BLaER1 (cell line): ENCODE results near the gene FZD10.

Source experiments
- H3K27ac ChIP-seq: shearing (Covaris generic); formaldehyde crosslinking; 2 replicates; pipeline ENCODE4 v1.8.1; 2022
- H3K27me3 ChIP-seq: shearing (Covaris generic); formaldehyde crosslinking; 2 replicates; pipeline ENCODE4 v1.8.1; 2022
- H3K36me3 ChIP-seq: shearing (Covaris generic); formaldehyde crosslinking; 2 replicates; pipeline ENCODE4 v1.8.1; 2022
- H3K4me1 ChIP-seq: shearing (Covaris generic); formaldehyde crosslinking; 2 replicates; pipeline ENCODE4 v1.8.1; 2022
- H3K4me2 ChIP-seq: shearing (Covaris generic); formaldehyde crosslinking; 2 replicates; pipeline ENCODE4 v1.8.1; 2022
- H3K4me3 ChIP-seq: shearing (Covaris generic); formaldehyde crosslinking; 2 replicates; pipeline ENCODE4 v1.8.1; 2022
- H3K9ac ChIP-seq: shearing (Covaris generic); formaldehyde crosslinking; 2 replicates; pipeline ENCODE4 v1.8.1; 2022
- H3K9me3 ChIP-seq: shearing (Covaris generic); formaldehyde crosslinking; 2 replicates; pipeline ENCODE4 v1.8.1; 2022
- H4K20me1 ChIP-seq: shearing (Covaris generic); formaldehyde crosslinking; 2 replicates; pipeline ENCODE4 v1.8.1; 2022
- Cebpa-rat ChIP-seq: shearing (Covaris generic); IDR thresholded peaks from 2 replicates; pipeline ENCODE4 v1.8.1; 2022

Gene FZD10

DNA sequence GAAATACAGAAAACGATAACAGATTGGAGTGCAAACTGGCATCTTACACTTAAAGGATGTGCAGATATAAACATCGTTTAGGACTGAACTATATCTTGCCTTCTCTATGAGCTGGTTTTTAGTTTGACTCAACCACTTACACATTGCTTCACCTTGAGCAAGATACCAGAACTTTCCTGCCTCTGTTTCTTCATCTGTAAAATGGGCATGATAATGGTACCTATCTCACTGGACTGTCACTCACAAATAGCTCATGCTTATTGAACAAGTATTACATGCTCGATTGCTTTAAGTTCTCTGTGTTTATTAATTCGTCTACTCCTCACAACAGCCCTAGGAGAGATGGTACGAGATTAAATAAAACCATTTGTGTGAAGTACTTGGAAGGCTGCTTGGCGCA, 7.7 kb downstream of the FZD10 start:
- peaks cover 46% of the 10 kb centered on the region for H4K20me1 ChIP-seq
- no peaks in the 10 kb centered on the region for H3K9me3 ChIP-seq
- no peak overlapping the region for H3K9ac ChIP-seq
- no peak overlapping the region for H3K4me2 ChIP-seq
- H3K4me3 ChIP-seq, result no peak overlapping the region
- TF ChIP-seq Cebpa-rat, result no peak
- H3K27me3 ChIP-seq, result peaks cover 83% of the 10 kb centered on the region
- H3K4me1 ChIP-seq, result peaks cover 12% of the 10 kb centered on the region
- H3K36me3 ChIP-seq, result no peaks in the 10 kb centered on the region
- no peak overlapping the region for H3K27ac ChIP-seq

DNA sequence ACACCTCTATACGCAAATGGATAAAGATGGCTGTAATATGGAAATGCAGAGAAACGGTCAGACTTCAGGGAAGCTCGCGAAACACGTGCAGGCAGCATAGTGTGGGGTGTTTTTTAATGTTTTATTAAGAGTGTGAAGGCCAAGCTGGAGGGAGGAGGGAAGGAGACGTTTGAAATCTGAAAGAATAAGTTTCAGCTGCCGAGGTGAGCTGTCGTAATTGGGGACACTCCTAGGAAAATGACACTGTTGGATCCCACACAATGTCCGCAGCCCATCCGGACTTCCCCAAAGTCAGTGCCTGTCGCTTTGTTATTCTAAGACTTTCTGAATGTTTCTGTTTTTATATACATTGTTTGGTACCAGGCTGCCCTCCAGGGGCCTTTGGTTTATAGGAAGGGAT, 8.3 kb downstream of the FZD10 start:
- no peaks in the 10 kb centered on the region for H3K36me3 ChIP-seq
- H3K9me3 ChIP-seq, result no peaks in the 10 kb centered on the region
- peaks cover 12% of the 10 kb centered on the region for H3K4me1 ChIP-seq
- H3K4me2 ChIP-seq, result no peak overlapping the region
- peaks cover 39% of the 10 kb centered on the region; the same call in 1 of the 2 replicates for H4K20me1 ChIP-seq
- no peak for TF ChIP-seq Cebpa-rat
- H3K4me3 ChIP-seq, result no peak overlapping the region
- peaks cover 76% of the 10 kb centered on the region for H3K27me3 ChIP-seq
- no peak overlapping the region for H3K9ac ChIP-seq
- H3K27ac ChIP-seq, result no peak overlapping the region

DNA sequence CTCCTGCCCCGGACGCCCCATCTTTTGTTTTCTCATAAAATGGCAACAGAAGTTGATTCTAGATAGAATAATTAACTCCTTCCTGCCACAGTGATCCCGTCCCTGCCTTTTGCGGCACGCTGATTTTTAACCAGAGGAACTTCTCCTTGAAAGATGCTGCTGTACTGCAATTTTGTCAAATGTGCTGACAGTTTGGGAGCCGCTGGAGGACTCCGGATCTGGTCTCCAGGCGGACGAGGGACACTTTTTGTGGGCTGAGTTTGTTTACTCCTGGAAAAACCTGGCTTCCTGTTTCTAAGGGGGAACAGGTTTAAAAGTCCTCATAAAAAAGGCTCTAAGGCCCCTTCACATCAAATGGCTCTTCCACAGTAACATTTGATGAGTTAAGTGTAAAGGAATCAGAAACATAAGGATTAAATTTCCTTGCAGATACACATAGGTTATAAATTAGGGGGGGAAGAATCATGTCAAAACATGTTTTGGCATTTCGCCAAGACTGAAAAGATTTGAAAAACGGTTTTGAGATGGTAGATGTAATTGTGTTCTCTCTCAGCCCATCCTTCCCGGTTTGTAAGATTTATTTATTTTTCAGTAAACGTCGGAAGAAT, 15.5 kb downstream of the FZD10 start:
- no peak overlapping the region for H3K27ac ChIP-seq
- H3K4me1 ChIP-seq, result no peaks in the 10 kb centered on the region
- no peak overlapping the region for H3K4me2 ChIP-seq
- no peak overlapping the region for H3K4me3 ChIP-seq
- H3K9ac ChIP-seq, result no peak overlapping the region
- 0 out of 2 replicates have a peak, but pooled peaks cover 11% of the 10 kb centered on the region for H3K27me3 ChIP-seq
- no peaks in the 10 kb centered on the region for H3K36me3 ChIP-seq
- peaks cover 5% of the 10 kb centered on the region; the same call in 1 of the 2 replicates for H3K9me3 ChIP-seq
- TF ChIP-seq Cebpa-rat, result no peak
- no peaks in the 10 kb centered on the region for H4K20me1 ChIP-seq

DNA sequence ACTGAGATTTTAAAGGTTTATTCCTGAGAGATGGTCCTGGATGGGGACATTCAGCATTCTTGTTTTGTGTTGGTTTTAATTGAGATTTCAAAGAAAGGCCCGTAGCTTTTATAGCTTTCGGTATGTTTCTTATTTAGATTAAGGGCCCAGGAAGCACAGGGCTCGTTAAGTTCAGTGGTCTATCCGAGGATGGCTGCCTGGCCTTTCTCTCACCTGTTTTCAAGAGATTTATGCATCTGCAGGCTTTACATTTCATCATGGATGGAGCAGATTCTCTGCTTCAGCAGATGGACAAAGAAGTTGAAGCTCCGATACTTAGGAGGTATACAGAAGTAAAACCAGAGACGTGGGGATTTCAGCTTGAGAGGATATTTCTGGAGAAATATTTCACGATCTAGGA, 16.0 kb downstream of the FZD10 start:
- H3K4me2 ChIP-seq, result no peak overlapping the region
- H3K36me3 ChIP-seq, result no peaks in the 10 kb centered on the region
- H3K27me3 ChIP-seq, result 0 out of 2 replicates have a peak, but pooled peaks cover 6% of the 10 kb centered on the region
- no peaks in the 10 kb centered on the region for H3K4me1 ChIP-seq
- no peak overlapping the region for H3K4me3 ChIP-seq
- TF ChIP-seq Cebpa-rat, result no peak
- peaks cover 5% of the 10 kb centered on the region; the same call in 1 of the 2 replicates for H3K9me3 ChIP-seq
- H3K9ac ChIP-seq, result no peak overlapping the region
- no peak overlapping the region for H3K27ac ChIP-seq
- no peaks in the 10 kb centered on the region for H4K20me1 ChIP-seq

DNA sequence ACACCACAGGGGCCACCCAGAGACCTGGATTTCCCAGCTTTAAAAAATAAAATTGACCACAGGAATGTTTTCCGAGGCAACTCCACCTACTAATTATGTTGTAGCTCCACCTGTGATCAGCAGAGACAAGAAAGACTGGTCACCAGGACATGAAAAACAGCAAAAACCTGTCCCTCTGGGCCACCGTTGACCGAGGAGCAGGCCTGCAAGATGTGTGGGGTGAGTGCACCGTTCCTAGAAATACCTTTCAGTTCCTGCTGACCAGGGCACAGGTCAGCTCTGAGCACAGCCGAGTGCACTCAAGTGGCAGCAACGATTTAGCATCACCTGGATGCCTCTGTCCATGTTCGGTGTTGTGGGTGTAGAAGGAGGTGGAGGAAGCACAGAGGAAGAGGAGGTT, 16.9 kb downstream of the FZD10 start:
- Histone ChIP-seq H3K4me1 (no peaks in the 10 kb centered on the region), H3K9me3 (peaks cover 5% of the 10 kb centered on the region; the same call in 1 of the 2 replicates), H3K36me3 (no peaks in the 10 kb centered on the region), H3K9ac (no peak overlapping the region), H3K4me3 (no peak overlapping the region), H3K27me3 (0 out of 2 replicates have a peak, but pooled peaks cover 6% of the 10 kb centered on the region), H3K4me2 (no peak overlapping the region), H3K27ac (no peak overlapping the region), H4K20me1 (no peaks in the 10 kb centered on the region)
- TF ChIP-seq Cebpa-rat, result no peak

DNA sequence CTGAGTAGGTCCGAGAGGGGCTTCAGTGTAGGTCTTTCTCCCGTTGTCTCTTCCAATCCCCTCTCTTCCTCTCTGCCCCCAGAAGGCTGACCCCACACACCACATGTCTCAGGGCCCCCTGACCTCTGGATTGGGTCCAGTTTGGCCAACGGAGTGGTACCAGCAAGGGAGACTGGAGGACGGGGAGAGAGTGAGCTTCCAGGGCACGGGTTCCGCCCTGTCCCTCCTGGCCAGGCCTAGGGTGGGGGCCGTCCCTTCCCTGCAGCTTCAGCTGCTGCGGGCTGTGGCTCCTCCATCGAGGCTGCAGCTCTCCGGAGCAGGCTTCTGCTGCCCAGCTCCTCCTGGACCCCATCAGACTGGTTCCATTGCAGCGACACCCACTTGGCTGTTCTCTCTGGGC, 17.4 kb downstream of the FZD10 start:
- H3K9me3 ChIP-seq, result peaks cover 5% of the 10 kb centered on the region; the same call in 1 of the 2 replicates

DNA sequence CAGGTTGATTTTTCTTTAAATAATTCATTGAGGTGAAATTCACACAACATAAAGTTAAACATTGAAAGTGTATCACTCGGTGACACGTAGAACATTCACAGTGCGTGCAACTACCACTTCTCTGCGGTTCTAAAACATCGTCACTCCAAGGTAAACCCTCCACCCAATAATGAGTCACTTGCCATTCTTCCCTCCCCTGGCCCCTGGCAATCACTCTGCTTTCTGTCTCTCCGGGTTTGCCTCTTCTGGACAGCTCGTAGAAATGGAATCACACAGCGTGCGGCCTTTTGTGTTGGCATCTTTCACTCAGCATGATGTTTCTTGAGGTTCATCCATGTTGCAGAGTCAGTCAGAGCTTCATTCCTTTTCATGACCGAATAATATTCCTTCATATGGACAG, 18.9 kb downstream of the FZD10 start:
- Histone ChIP-seq H3K9me3 (peaks cover 5% of the 10 kb centered on the region; the same call in 1 of the 2 replicates), H3K27ac (no peak overlapping the region), H4K20me1 (no peaks in the 10 kb centered on the region), H3K9ac (no peak overlapping the region), H3K36me3 (no peaks in the 10 kb centered on the region), H3K27me3 (0 out of 2 replicates have a peak, but pooled peaks cover 6% of the 10 kb centered on the region), H3K4me3 (no peak overlapping the region), H3K4me1 (no peaks in the 10 kb centered on the region), H3K4me2 (no peak overlapping the region)
- no peak for TF ChIP-seq Cebpa-rat

More for the DNA sequence above, 17.4 kb downstream of the FZD10 start:
- no peaks in the 10 kb centered on the region for H3K36me3 ChIP-seq
- no peak overlapping the region for H3K27ac ChIP-seq
- no peak for TF ChIP-seq Cebpa-rat
- no peak overlapping the region for H3K9ac ChIP-seq
- no peak overlapping the region for H3K4me2 ChIP-seq
- no peaks in the 10 kb centered on the region for H3K4me1 ChIP-seq
- no peaks in the 10 kb centered on the region for H4K20me1 ChIP-seq
- H3K27me3 ChIP-seq, result 0 out of 2 replicates have a peak, but pooled peaks cover 6% of the 10 kb centered on the region
- H3K4me3 ChIP-seq, result no peak overlapping the region

DNA sequence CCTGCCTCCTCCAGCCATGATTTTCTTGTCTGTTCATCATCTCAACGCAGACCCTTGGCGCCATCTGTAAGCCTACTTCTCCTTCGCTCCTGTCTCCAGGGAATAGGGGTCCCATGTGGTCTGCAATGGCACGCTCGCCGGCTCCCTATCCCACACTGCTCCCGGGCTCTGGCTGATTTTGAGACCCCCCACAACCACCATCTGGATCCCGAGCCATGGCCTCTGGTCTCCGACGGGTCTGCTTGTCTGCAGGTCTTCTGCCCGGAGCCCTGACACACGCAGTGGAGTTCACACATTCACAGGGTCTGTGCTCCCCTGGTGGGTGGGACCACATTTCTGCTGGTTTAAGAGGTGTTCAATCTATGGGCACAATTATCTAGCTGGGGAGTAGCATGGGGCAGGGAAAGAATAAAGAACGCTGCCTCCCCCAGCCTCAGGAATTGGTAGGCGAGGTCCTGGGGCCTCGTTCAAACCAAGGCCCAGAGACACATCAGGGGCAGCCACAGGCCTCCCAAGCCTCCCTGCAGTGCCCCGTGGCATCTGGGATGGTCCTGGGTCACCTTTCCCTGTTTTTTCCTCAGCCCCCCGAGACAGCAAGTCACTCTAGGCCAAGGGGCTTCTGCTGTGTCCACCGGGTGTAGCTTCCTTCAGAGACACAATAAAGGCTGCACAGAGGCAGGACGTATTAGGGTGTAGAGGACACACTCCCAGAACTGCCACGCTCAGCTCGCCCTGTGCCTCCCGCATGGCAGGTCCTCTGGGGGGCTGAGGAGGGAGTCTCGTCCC, 21.5 kb downstream of the FZD10 start:
- Histone ChIP-seq H3K27me3 (no peaks in the 10 kb centered on the region), H3K27ac (no peak overlapping the region), H3K36me3 (no peaks in the 10 kb centered on the region), H3K9me3 (peaks cover 5% of the 10 kb centered on the region; the same call in 1 of the 2 replicates), H3K9ac (no peak overlapping the region), H3K4me2 (no peak overlapping the region), H3K4me1 (peaks cover 6% of the 10 kb centered on the region), H4K20me1 (no peaks in the 10 kb centered on the region), H3K4me3 (no peak overlapping the region)
- no peak for TF ChIP-seq Cebpa-rat

DNA sequence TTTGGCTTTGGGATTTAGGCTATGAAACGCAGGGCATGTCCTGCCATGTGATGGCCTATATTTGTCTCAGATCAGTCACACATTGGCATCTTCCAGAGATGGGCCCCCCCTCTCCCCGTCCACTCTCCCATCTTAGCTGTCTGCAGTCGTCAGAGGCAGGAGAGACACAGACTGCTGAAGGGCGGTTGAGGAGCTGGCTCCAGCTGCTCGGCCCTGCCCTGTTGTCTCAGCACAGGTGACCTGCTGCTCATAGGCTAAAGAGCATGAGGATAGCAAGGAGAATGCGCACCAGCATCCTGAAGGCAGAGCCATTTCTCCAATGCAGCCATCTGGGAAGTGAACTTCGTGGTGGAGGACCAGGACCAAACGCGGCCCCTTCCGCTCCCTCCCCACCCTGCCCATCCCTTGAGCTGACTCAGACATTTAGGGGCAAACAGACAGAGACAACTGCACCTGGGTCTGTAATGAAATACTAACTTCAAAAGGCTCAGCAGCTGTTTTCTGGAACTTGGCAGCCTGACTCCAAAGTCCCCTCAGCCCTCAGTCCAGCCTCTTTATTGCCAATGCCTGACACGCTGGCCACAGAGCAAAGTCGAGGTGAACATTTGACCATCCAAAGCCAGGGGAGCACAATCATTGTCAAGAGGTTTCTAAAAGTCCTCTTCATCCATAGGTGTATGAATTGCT, 22.3 kb downstream of the FZD10 start:
- no peak overlapping the region for H3K27ac ChIP-seq
- H3K27me3 ChIP-seq, result no peaks in the 10 kb centered on the region
- peaks cover 5% of the 10 kb centered on the region; the same call in 1 of the 2 replicates for H3K9me3 ChIP-seq
- no peak for TF ChIP-seq Cebpa-rat
- H3K4me2 ChIP-seq, result no peak overlapping the region
- no peaks in the 10 kb centered on the region for H4K20me1 ChIP-seq
- H3K36me3 ChIP-seq, result no peaks in the 10 kb centered on the region
- peaks cover 6% of the 10 kb centered on the region for H3K4me1 ChIP-seq
- no peak overlapping the region for H3K4me3 ChIP-seq
- no peak overlapping the region for H3K9ac ChIP-seq
